Stimulated activated CD4-positive, alpha-beta T cell treated with anti-CD3 and anti-CD28 coated beads, Interleukin-2, amount 100 ng/mL, for 4 hours (primary cell): ENCODE measurements around the gene BSN.

Experiments used
- DNase-seq: peaks from one replicate; pipeline ENCODE4 v3.0.0-alpha.2; 2020; ENCODE audit warnings: low read depth

The BSN gene

GRCh38 chr3:49699281-49699979 lies 145.2 kb downstream of the BSN start:
- no peak for DNase-seq

- no peak for DNase-seq
Observed at GRCh38 chr3:49700014-49700413, 145.7 kb downstream of the BSN start.

DNA sequence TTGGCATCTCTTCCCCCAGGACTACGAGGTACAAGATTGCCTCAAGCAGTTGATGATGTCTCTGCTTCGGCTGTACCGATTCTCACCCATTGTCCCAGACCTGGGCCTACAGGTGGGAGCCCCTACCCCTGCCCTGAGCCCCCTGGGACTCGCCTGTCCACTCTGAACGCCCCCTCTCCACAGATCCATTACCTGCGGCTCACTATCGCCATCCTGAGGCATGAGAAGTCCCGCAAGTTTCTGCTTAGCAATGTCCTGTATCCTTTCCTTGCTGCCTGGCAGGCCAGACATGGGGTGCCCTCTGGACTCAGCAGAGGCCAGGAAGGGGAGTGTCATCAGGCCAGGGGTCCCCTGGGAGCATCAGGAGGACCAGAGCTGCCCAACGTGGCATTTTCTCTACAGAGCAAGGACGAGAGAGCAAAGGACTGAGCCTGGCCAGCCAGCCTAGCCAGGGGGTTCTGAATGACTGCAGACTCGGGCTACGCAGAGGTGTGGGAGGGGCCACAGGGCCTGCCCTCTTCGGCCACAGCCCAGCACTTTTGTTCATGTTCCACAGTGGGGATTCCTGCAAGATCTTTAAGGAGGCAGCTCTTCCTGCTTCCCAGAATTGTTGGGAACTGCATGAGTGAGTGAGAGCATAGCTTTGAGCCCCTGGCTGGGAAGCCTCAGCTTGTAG lies 146.3 kb downstream of the BSN start:
- DNase-seq, result no peak

DNA sequence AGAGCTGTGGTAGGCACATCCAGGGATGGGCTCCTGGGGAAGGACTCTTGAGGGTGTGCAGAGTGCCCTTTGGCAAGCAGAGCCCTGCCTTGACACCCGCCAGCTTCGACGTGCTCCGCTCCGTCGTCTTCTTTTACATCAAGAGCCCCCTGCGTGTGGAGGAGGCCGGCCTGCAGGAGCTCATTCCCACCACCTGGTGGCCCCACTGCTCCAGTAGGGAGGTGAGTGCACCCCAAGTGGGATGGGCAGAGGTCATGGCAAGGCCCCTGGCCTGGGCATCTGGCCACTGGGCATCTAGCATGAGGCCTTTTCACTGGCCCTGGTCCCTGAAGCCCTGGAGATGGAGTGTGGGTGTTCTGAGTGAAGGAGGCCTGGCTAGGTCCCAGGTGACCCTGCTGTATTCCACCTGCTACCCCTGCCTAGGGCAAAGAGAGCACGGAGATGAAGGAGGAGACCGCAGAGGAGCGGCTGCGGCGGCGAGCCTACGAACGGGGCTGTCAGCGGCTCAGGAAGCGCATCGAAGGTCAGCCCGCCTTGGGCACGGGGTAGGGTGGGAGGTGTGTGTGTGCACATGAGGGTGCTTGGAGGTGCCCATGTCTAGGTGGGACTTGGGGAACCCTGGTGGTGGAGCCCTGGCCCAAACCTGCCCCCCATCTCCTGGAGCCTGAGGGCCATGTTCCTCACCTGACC lies 147.3 kb downstream of the BSN start:
- no peak for DNase-seq

DNA sequence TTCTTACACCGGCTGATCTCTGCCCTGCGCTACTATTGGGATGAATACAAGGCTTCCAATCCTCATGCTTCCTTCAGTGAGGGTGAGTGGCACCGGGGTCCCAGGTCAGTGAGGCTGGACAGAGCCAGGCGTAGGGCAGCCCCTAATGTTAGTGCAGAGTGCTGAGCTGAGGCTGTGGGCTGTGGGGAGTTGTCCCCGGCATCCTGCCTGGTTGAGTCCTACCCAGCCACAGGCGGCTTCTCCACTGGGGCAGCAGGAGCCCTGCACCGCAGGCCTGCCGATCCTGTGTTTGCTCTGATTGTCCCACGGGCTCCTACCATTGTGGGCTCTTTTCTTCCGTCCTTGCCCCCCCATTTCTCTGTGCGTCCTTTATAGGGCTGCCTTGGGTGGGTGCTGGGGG lies 148.4 kb downstream of the BSN start:
- DNase-seq, result no peak

GRCh38 chr3:49703443-49703927 lies 149.2 kb downstream of the BSN start:
- DNase-seq, result peak; percentile 48

DNA sequence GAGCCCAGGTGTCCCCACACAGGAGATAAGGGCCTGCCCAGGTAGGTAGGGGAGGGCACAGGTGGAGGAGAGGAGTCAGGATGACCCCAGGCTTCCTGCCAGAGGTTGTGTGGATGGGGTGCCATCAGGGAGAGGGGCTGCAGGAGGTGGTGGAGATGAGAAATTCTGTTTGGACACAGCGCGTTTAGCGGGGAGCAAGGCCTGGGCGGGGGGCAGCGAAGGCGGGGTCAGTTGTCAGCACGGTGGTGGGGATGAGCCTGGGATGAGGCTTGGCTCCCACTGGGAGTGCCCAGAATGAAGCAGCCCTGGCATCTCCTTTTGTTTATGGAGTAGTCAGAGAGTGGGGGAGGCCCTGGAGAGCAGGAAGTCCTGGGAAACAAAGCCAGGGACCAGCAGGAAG lies 149.7 kb downstream of the BSN start:
- no peak for DNase-seq

DNA sequence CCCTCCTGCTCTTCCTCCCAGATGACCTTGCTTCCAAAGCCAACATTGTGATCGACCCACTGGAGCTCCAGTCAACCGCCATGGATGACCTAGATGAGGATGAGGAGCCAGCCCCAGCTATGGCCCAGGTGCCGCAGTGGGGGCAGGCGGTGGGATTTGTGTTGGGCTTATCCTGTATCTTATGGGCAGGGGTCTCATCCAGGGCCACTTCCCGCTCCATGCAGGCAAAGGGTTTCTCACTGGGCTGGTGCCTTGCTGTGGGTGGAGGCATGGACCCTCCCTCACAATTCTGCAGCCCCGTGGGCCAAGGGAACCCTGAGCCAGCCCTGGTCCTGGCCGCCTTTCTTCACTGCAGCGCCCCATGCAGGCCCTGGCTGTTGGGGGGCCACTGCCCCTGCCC lies 150.4 kb downstream of the BSN start:
- no peak for DNase-seq

- DNase-seq, result no peak
Observed at GRCh38 chr3:49705390-49705960, 151.2 kb downstream of the BSN start.

DNA sequence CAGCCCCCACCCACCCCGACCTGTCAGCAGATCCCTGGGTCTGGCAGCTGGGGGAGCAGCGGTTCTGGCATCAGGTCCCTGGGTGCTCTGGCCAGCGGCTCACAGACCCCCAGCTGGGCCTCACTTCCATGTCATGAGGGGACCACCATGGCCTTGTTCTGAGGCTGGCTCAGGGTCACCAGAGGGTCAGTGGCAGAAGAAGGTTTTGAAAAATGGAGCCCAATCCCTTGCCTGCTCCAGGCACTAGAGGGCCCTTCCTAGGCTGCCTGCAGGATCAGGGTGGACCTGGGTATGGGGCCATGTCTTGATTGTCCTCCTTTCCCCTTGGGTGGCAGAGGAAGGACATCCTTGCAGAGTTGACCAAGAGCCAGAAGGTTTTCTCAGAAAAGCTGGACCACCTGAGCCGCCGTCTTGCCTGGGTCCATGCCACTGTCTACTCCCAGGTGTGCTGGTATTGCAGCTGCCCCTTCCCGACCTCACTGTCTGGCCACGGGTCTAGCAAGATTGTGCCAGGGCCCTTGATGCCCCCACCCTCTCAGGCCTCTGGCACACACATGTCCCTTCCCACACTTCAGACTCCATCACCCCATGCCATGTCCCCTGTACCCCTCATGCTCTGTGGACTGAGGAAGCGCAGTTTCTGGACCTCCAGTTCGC lies 152.3 kb downstream of the BSN start:
- DNase-seq, result no peak

DNA sequence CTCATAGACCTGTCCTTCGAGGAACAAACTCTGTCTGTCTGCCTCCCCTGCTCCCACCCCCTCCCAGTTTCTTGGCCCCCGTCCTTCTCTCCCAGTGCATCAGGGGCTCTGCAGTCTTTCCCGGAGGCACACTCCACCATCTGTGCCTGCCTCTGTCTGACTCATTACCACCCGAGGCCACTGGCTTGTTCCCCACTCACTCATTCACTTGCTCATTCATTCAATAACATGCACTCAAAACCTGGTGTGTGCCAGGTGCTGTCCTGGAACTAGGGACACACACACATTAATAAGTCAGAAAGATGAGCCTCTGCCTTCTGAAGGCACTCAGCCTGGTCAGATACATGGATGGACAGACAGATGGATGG lies 152.8 kb downstream of the BSN start:
- no peak for DNase-seq

GRCh38 chr3:49709852-49710251 lies 155.6 kb downstream of the BSN start:
- DNase-seq, result no peak

DNA sequence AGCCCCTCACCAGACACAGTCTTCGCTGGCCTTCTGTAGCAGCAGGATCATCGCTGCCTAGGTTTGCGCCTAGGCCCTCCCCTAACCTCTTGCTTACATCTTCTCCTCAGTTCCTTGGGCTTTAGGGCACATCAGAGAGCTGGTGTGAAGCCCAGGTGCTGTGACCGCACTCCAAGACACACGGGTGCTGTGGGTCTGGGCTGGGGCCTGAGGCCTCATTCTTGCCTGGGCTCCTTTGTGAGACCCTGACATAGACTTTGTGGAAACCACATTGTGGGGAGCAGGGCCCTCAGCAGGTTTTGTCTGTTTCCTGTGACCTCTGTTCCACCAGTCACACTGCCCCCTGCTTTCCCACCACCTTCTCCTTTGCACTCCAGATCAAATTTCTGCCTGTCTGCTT lies 157.2 kb downstream of the BSN start:
- DNase-seq, result no peak

DNA sequence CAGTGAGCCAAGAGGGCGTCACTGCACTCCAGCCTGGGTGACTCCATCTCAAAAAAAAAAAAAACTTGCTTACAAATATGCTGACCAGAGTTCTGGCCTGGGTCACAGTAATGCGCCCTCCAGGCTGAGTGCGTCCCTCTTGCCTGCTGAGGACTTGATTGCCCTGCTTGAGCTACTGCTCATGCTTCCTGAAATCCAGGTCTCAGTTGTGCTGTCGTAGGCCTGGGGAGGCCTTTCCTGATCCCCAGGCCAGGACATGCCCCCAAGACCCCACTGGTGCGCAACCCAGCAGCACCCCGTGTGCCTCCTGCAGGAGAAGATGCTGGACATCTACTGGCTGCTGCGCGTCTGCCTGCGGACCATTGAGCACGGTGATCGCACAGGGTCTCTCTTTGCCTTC lies 157.9 kb downstream of the BSN start:
- DNase-seq, result no peak

GRCh38 chr3:49712631-49713317 lies 158.5 kb downstream of the BSN start:
- no peak for DNase-seq

DNA sequence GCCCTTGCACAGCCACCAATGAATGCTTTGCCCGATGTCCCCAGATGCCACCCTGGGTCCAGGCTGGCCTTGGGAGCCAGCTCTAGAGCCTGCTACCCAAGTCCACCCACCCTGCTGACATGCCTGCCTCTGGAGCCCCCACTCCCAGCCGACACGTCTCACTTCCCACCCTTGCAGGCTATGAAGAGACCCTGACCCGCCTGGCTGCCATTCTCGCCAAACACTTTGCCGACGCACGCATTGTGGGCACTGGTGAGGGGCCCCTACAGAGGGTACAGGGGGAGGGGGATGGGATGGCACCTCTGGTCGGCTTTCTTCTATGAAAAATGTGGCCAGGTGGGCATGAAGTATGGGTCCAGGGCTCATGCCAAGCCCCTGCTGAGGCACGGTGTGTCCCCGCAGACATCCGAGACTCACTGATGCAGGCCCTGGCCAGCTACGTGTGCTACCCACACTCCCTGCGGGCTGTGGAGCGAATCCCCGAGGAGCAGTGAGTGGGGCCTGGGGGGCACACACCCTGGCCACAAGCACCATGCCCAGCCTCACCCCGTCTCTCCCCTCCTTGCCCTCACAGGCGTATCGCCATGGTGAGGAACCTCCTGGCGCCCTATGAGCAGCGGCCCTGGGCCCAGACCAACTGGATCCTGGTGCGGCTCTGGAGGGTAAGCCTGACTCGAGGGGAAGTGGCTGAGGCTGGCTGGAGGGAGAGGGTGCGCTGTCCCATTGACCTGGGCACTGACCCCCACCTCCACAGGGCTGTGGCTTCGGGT lies 159.2 kb downstream of the BSN start:
- DNase-seq, result no peak

- no peak for DNase-seq
Observed at GRCh38 chr3:49714728-49715550, 160.7 kb downstream of the BSN start.

DNA sequence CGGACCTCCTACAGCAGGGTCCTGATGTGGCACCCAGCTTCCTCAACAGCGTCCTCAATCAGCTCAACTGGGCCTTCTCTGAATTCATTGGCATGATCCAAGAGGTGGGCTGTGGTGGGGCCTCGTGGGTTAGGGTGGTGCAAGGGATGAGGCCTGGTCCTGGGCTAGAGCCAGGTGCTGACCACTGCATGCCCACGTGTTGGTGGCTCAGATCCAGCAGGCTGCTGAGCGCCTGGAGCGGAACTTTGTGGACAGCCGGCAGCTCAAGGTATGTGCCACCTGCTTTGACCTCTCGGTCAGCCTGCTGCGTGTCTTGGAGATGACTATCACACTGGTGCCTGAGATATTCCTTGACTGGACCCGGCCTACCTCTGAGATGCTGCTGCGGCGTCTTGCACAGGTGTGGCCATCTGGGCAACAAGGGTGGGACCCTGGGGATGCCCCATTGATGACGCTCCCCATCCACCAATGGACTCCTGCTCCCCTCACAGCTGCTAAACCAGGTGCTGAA lies 161.4 kb downstream of the BSN start:
- DNase-seq, result no peak

DNA sequence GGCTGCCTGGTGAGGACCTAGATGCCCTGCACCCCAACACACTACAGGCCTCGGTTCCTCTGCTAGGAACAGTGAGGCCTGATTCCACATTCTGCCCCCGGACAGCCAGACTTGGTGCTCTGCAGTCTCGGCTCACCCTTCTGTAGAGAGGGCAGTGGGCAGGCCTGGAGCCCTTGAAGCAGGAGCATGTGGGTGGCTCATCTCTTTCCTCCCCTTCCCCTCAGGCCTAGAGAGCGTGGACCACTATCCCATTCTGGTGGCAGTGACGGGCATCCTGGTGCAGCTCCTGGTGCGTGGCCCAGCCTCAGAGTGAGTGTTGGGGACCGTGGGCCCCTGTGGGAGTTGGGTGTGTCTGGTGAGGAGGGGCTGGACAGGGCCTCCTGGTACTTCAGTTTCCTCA lies 161.9 kb downstream of the BSN start:
- no peak for DNase-seq

- no peak for DNase-seq
Observed at GRCh38 chr3:49716691-49717210, 162.5 kb downstream of the BSN start.
